Mesenchymal stem cell (in vitro differentiated cells and primary cell): ENCODE measurements around the gene HNF4A.

ENCODE experiments used
- DNase-seq: peaks from one replicate; pipeline ENCODE4 v3.0.0-alpha.2; 2013
- H2AFZ ChIP-seq: one replicate; pipeline ENCODE4 v1.6.1; 2013; ENCODE audit warnings: low read depth, mild to moderate bottlenecking, control low read depth, inconsistent platforms, low read length, moderate library complexity
- H2AK5ac ChIP-seq: 2 replicates; pipeline ENCODE4 v1.6.1; 2013; ENCODE audit warnings: low read length, moderate library complexity, mild to moderate bottlenecking, inconsistent platforms; ENCODE audit not compliant: severe bottlenecking
- H2BK120ac ChIP-seq: one replicate; pipeline ENCODE4 v1.6.1; 2013; ENCODE audit warnings: low read depth, mild to moderate bottlenecking, inconsistent platforms, low read length, moderate library complexity
- H2BK12ac ChIP-seq, 2 experiments: one replicate each; pipeline ENCODE4 v1.6.1; 2013; ENCODE audit warnings: inconsistent platforms in 2 of 2, low read length in 2 of 2, mild to moderate bottlenecking in 2 of 2, moderate library complexity in 2 of 2, control low read depth in 1 of 2
- H2BK15ac ChIP-seq: one replicate; pipeline ENCODE4 v1.6.1; 2013; ENCODE audit warnings: mild to moderate bottlenecking, low read depth, inconsistent platforms; ENCODE audit not compliant: poor library complexity, severe bottlenecking
- H2BK5ac ChIP-seq: 2 replicates; pipeline ENCODE4 v1.6.1; 2013; ENCODE audit warnings: low read depth, mild to moderate bottlenecking, low read length, control low read depth, inconsistent platforms; ENCODE audit not compliant: poor library complexity, severe bottlenecking
- H3K14ac ChIP-seq, 2 experiments: one replicate each; pipeline ENCODE4 v1.6.1; 2013; ENCODE audit warnings: inconsistent platforms in 2 of 2, low read length in 2 of 2, control low read depth in 1 of 2, mild to moderate bottlenecking in 1 of 2, moderate library complexity in 1 of 2
- H3K18ac ChIP-seq, 2 experiments: one replicate each; pipeline ENCODE4 v1.6.1; 2013; ENCODE audit warnings: inconsistent platforms in 2 of 2, low read length in 2 of 2, control low read depth in 1 of 2, low read depth in 1 of 2, mild to moderate bottlenecking in 1 of 2
- H3K23ac ChIP-seq, 2 experiments: one replicate each; pipeline ENCODE4 v1.6.1; 2013; ENCODE audit warnings: inconsistent platforms in 2 of 2, low read length in 2 of 2, mild to moderate bottlenecking in 2 of 2, moderate library complexity in 2 of 2, control low read depth in 1 of 2
- H3K27ac ChIP-seq: 2 replicates; pipeline ENCODE4 v1.5.1; 2013; ENCODE audit warnings: mild to moderate bottlenecking, moderate library complexity, low read length, control low read depth, inconsistent platforms; ENCODE audit not compliant: poor library complexity, severe bottlenecking
- H3K27me3 ChIP-seq, 2 experiments: 2 replicates each; pipeline versions ENCODE4 v1.6.1 to v1.7.0; 2013; ENCODE audit warnings: low read length in 2 of 2, mild to moderate bottlenecking in 2 of 2, moderate library complexity in 2 of 2, control low read depth in 1 of 2, inconsistent platforms in 1 of 2; ENCODE audit not compliant: control insufficient read depth in 1 of 2, insufficient read depth in 1 of 2
- H3K36me3 ChIP-seq, 2 experiments: 2 replicates each; pipeline versions ENCODE4 v1.6.1 to v1.7.0; 2013; ENCODE audit warnings: low read length in 2 of 2, control low read depth in 1 of 2, inconsistent platforms in 1 of 2, low read depth in 1 of 2, mild to moderate bottlenecking in 1 of 2; ENCODE audit not compliant: insufficient read depth in 2 of 2, control insufficient read depth in 1 of 2
- H3K4ac ChIP-seq, 2 experiments: one replicate each; pipeline ENCODE4 v1.6.1; 2013; ENCODE audit warnings: inconsistent platforms in 2 of 2, low read length in 2 of 2, mild to moderate bottlenecking in 2 of 2, moderate library complexity in 2 of 2, control low read depth in 1 of 2, low read depth in 1 of 2
- H3K4me1 ChIP-seq: 2 replicates; pipeline ENCODE4 v1.6.1; 2013; ENCODE audit warnings: low read depth, low read length, control low read depth; ENCODE audit not compliant: control insufficient read depth, insufficient read depth
- H3K4me2 ChIP-seq: 2 replicates; pipeline ENCODE4 v1.6.1; 2013; ENCODE audit warnings: low read length, mild to moderate bottlenecking, inconsistent platforms; ENCODE audit not compliant: poor library complexity, severe bottlenecking
- H3K4me3 ChIP-seq, 2 experiments: 2 replicates each; pipeline versions ENCODE4 v1.5.1 to v1.7.0; 2013; ENCODE audit warnings: low read length in 2 of 2, mild to moderate bottlenecking in 2 of 2, control low read depth in 1 of 2, low read depth in 1 of 2; ENCODE audit not compliant: insufficient read depth in 1 of 2
- H3K79me1 ChIP-seq: replicated peaks from 2 replicates; pipeline ENCODE4 v1.6.1; 2013; ENCODE audit warnings: mild to moderate bottlenecking, control low read depth, low read length, inconsistent platforms; ENCODE audit not compliant: poor library complexity, severe bottlenecking
- H3K9ac ChIP-seq: 2 replicates; pipeline ENCODE4 v1.7.0; 2013; ENCODE audit warnings: mild to moderate bottlenecking, low read length, moderate library complexity
- H3K9me3 ChIP-seq: 2 replicates; pipeline ENCODE4 v1.7.0; 2013; ENCODE audit warnings: mild to moderate bottlenecking, low read length; ENCODE audit not compliant: control insufficient read depth
- H4K8ac ChIP-seq: one replicate; pipeline ENCODE4 v1.6.1; 2013; ENCODE audit warnings: inconsistent platforms, mild to moderate bottlenecking, low read length, moderate library complexity
- H4K91ac ChIP-seq: one replicate; pipeline ENCODE4 v1.6.1; 2013; ENCODE audit warnings: mild to moderate bottlenecking, low read length, inconsistent platforms
- WGBS: methylation state at CpG from one replicate; pipeline ENCODE4 v1.1.7; 2013; ENCODE audit warnings: mixed read lengths; 5-methylcytosine and 5-hydroxymethylcytosine counted together

Gene HNF4A

GRCh38 chr20:44427804-44428173, 72.3 kb downstream of the HNF4A start:
- DNase-seq, result no peak
- H2AK5ac ChIP-seq, result no peak overlapping the region
- no peak overlapping the region for H3K4ac ChIP-seq
- no peak overlapping the region for H3K9ac ChIP-seq
- H4K8ac ChIP-seq, result no peak overlapping the region
- H3K9me3 ChIP-seq, result no peaks in the 10 kb centered on the region
- no peak overlapping the region for H2BK120ac ChIP-seq
- no peak overlapping the region for H3K4me2 ChIP-seq
- no peak overlapping the region for H3K27ac ChIP-seq
- no peaks in the 10 kb centered on the region for H3K79me1 ChIP-seq
- no peak overlapping the region for H3K23ac ChIP-seq
- H3K14ac ChIP-seq, result no peak overlapping the region
- 71% methylated on average over 2 of the region's 3 CpGs for WGBS
- H2BK15ac ChIP-seq, result no peak overlapping the region
- H2BK12ac ChIP-seq, result no peak overlapping the region
- H2BK5ac ChIP-seq, result no peak overlapping the region
- no peak overlapping the region for H3K18ac ChIP-seq
- H3K4me3 ChIP-seq, result no peak overlapping the region
- no peaks in the 10 kb centered on the region for H3K4me1 ChIP-seq
- H3K36me3 ChIP-seq, result no peaks in the 10 kb centered on the region
- no peak overlapping the region for H4K91ac ChIP-seq
- peaks cover 9 to 86% of the 10 kb centered on the region in 2 experiments for H3K27me3 ChIP-seq
- no peak overlapping the region for H2AFZ ChIP-seq

GRCh38 chr20:44428174-44429016, 72.9 kb downstream of the HNF4A start:
- DNase-seq, result no peak
- H2AK5ac ChIP-seq, result no peak overlapping the region
- no peak overlapping the region for H4K91ac ChIP-seq
- no peak overlapping the region for H3K18ac ChIP-seq
- H3K4me2 ChIP-seq, result no peak overlapping the region
- H2BK120ac ChIP-seq, result no peak overlapping the region
- no peak overlapping the region for H2AFZ ChIP-seq
- no peaks in the 10 kb centered on the region for H3K36me3 ChIP-seq
- H2BK12ac ChIP-seq, result no peak overlapping the region
- 88% methylated on average over 7 of the region's 8 CpGs for WGBS
- no peak overlapping the region for H4K8ac ChIP-seq
- no peaks in the 10 kb centered on the region for H3K9me3 ChIP-seq
- H3K14ac ChIP-seq, result no peak overlapping the region
- no peaks in the 10 kb centered on the region for H3K4me1 ChIP-seq
- H3K9ac ChIP-seq, result no peak overlapping the region
- H3K79me1 ChIP-seq, result no peaks in the 10 kb centered on the region
- H3K27ac ChIP-seq, result no peak overlapping the region
- H3K4ac ChIP-seq, result no peak overlapping the region
- H2BK5ac ChIP-seq, result no peak overlapping the region
- H3K23ac ChIP-seq, result no peak overlapping the region
- no peak overlapping the region for H3K4me3 ChIP-seq
- no peak overlapping the region for H2BK15ac ChIP-seq
- peaks cover 9 to 89% of the 10 kb centered on the region in 2 experiments for H3K27me3 ChIP-seq

GRCh38 chr20:44429017-44429339, 73.5 kb downstream of the HNF4A start:
- Histone ChIP-seq H4K8ac (no peak overlapping the region), H3K4me1 (no peaks in the 10 kb centered on the region), H3K23ac (no peak overlapping the region), H3K27me3 (peaks cover 13 to 90% of the 10 kb centered on the region in 2 experiments), H3K4me3 (no peak overlapping the region), H3K9ac (no peak overlapping the region), H3K4me2 (no peak overlapping the region), H3K27ac (no peak overlapping the region), H2AK5ac (no peak overlapping the region), H2BK12ac (no peak overlapping the region), H3K18ac (no peak overlapping the region), H3K36me3 (no peaks in the 10 kb centered on the region), H2BK15ac (no peak overlapping the region), H2BK120ac (no peak overlapping the region), H2BK5ac (no peak overlapping the region), H3K14ac (no peak overlapping the region), H2AFZ (no peak overlapping the region), H3K4ac (no peak overlapping the region), H4K91ac (no peak overlapping the region), H3K9me3 (no peaks in the 10 kb centered on the region), H3K79me1 (no peaks in the 10 kb centered on the region)
- no peak for DNase-seq
- 77% methylated on average over 2 of the region's 2 CpGs for WGBS

- Histone ChIP-seq H3K4me3 (no peak overlapping the region), H2BK15ac (no peak overlapping the region), H3K79me1 (no peaks in the 10 kb centered on the region), H3K4ac (no peak overlapping the region), H3K14ac (peak overlapping the region in 1 of 2 experiments; percentile 44), H3K27me3 (peaks cover 17 to 90% of the 10 kb centered on the region in 2 experiments), H3K18ac (no peak overlapping the region), H3K23ac (no peak overlapping the region), H3K36me3 (no peaks in the 10 kb centered on the region), H2BK5ac (no peak overlapping the region), H3K4me2 (no peak overlapping the region), H2BK12ac (no peak overlapping the region), H3K9me3 (no peaks in the 10 kb centered on the region), H4K91ac (no peak overlapping the region), H4K8ac (no peak overlapping the region), H3K27ac (no peak overlapping the region), H3K9ac (no peak overlapping the region), H2AK5ac (no peak overlapping the region), H2AFZ (no peak overlapping the region), H2BK120ac (no peak overlapping the region), H3K4me1 (no peaks in the 10 kb centered on the region)
- WGBS, result 79% methylated on average over 16 of the region's 17 CpGs
- no peak for DNase-seq
Measured at GRCh38 chr20:44429419-44430269, 74.1 kb downstream of the HNF4A start.
